Immature natural killer cell (primary cell): ENCODE results near the gene CAPRIN1. TPM values are rescaled to one million over a fixed set of nuclear protein-coding genes. Genes with fewer than 3 reads are reported as not detected.

Experiments used
- DNase-seq, 3 donors: peaks; one replicate each; pipeline ENCODE4 v3.0.0; 2022; ENCODE audit warnings: mixed read lengths in 1 of 3
- H3K27ac Mint-ChIP-seq, 6 donors: one replicate each; pipeline ENCODE4 v1.8.0; 2020; ENCODE audit warnings: mixed read lengths in 6 of 6, mild to moderate bottlenecking in 5 of 6, inconsistent platforms in 4 of 6, moderate library complexity in 3 of 6
- H3K27me3 Mint-ChIP-seq, 3 donors: one replicate each; pipeline ENCODE4 v1.8.0; 2020 to 2021; ENCODE audit warnings: low read depth in 3 of 3, mild to moderate bottlenecking in 3 of 3, mixed read lengths in 3 of 3, moderate library complexity in 3 of 3, inconsistent platforms in 1 of 3
- H3K36me3 Mint-ChIP-seq, 3 donors: one replicate each; pipeline ENCODE4 v1.8.0; 2020; ENCODE audit warnings: mixed read lengths in 3 of 3, inconsistent platforms in 2 of 3, mild to moderate bottlenecking in 2 of 3
- H3K4me1 Mint-ChIP-seq, 2 donors: one replicate each; pipeline ENCODE4 v1.8.0; 2020; ENCODE audit warnings: inconsistent platforms in 2 of 2, mild to moderate bottlenecking in 2 of 2, mixed read lengths in 2 of 2, moderate library complexity in 1 of 2
- H3K4me3 Mint-ChIP-seq, 5 donors: one replicate each; pipeline ENCODE4 v1.8.0; 2020; ENCODE audit warnings: mild to moderate bottlenecking in 5 of 5, mixed read lengths in 5 of 5, inconsistent platforms in 3 of 5, moderate library complexity in 3 of 5
- H3K9me3 Mint-ChIP-seq, 6 donors: one replicate each; pipeline ENCODE4 v1.8.0; 2020; ENCODE audit warnings: mild to moderate bottlenecking in 6 of 6, mixed read lengths in 6 of 6, inconsistent platforms in 4 of 6, moderate library complexity in 3 of 6
- polyA plus RNA-seq, 3 donors: library from polyadenylated mRNA; unstranded; fragments of 300-500 nt; fragmentation: Illumina TruSeq; gene quantifications; one replicate each; pipeline ENCODE4 v1.2.3, GENCODE V29; 2021

Gene CAPRIN1
- polyA plus RNA-seq, 3 donors from 2014 or later = 27.8 to 71.2 (median 43.3) TPM

- Mint-ChIP-seq H3K4me1 (no peaks in the 10 kb centered on the region), H3K36me3 (peaks cover 25 to 65% (median 35%) of the 10 kb centered on the region in 3 donors), H3K27me3 (no peaks in the 10 kb centered on the region), H3K9me3 (no peaks in the 10 kb centered on the region), H3K27ac (no peak overlapping the region), H3K4me3 (no peak overlapping the region)
- no peak for DNase-seq
Measured at GRCh38 chr11:34145847-34146381, 94.4 kb downstream of the CAPRIN1 start.

GRCh38 chr11:34146411-34146810, 94.9 kb downstream of the CAPRIN1 start:
- Mint-ChIP-seq H3K4me1 (no peaks in the 10 kb centered on the region), H3K4me3 (no peak overlapping the region), H3K27ac (no peak overlapping the region), H3K27me3 (no peaks in the 10 kb centered on the region), H3K36me3 (peaks cover 22 to 60% (median 33%) of the 10 kb centered on the region in 3 donors), H3K9me3 (no peaks in the 10 kb centered on the region)
- DNase-seq = no peak

- Mint-ChIP-seq H3K27ac (peak overlapping the region in 1 of 6 donors; percentile 45), H3K4me3 (no peak overlapping the region), H3K9me3 (no peaks in the 10 kb centered on the region), H3K36me3 (peaks cover 18 to 55% (median 28%) of the 10 kb centered on the region in 3 donors), H3K27me3 (no peaks in the 10 kb centered on the region), H3K4me1 (no peaks in the 10 kb centered on the region)
- no peak for DNase-seq
Measured at GRCh38 chr11:34146866-34147265, 95.3 kb downstream of the CAPRIN1 start.

DNA sequence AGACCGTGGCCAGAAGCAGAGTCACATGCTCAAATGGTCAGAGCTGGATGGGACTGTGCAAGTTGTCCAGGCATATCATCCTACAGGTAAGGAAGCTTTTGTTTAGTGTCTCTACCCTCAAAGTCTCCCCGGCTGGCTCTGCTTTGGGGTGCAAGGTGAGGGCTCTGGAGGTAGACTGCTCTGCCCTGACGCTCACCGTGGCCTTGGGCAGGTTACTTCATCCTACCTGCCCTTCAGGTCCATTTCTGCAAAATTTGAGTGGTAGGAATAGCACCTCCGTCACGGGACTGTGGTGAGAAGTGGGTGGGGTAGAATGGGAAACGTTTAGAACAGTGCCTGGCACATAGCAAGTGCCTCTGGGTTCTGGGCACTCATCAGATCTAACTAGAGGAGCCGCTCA, 96.0 kb downstream of the CAPRIN1 start:
- H3K4me3 Mint-ChIP-seq = no peak overlapping the region
- no peaks in the 10 kb centered on the region for H3K9me3 Mint-ChIP-seq
- no peaks in the 10 kb centered on the region for H3K27me3 Mint-ChIP-seq
- peaks cover 16 to 48% (median 26%) of the 10 kb centered on the region in 3 donors for H3K36me3 Mint-ChIP-seq
- H3K4me1 Mint-ChIP-seq = no peaks in the 10 kb centered on the region
- no peak overlapping the region for H3K27ac Mint-ChIP-seq
- DNase-seq = no peak

- H3K4me1 Mint-ChIP-seq = peaks cover 0 to 4% of the 10 kb centered on the region in 2 donors
- H3K27ac Mint-ChIP-seq = no peak overlapping the region
- H3K9me3 Mint-ChIP-seq = no peaks in the 10 kb centered on the region
- H3K27me3 Mint-ChIP-seq = no peaks in the 10 kb centered on the region
- no peak for DNase-seq
- H3K36me3 Mint-ChIP-seq = peaks cover 16 to 38% (median 21%) of the 10 kb centered on the region in 3 donors
- no peak overlapping the region for H3K4me3 Mint-ChIP-seq
Measured at GRCh38 chr11:34148504-34149165, 97.1 kb downstream of the CAPRIN1 start.

GRCh38 chr11:34149274-34149673, 97.7 kb downstream of the CAPRIN1 start:
- H3K27ac Mint-ChIP-seq = no peak overlapping the region
- H3K9me3 Mint-ChIP-seq = no peaks in the 10 kb centered on the region
- no peak for DNase-seq
- peaks cover 0 to 5% of the 10 kb centered on the region in 2 donors for H3K4me1 Mint-ChIP-seq
- no peaks in the 10 kb centered on the region for H3K27me3 Mint-ChIP-seq
- H3K36me3 Mint-ChIP-seq = peaks cover 16 to 38% (median 21%) of the 10 kb centered on the region in 3 donors
- no peak overlapping the region for H3K4me3 Mint-ChIP-seq

- Mint-ChIP-seq H3K27me3 (no peaks in the 10 kb centered on the region), H3K4me1 (peaks cover 0 to 5% of the 10 kb centered on the region in 2 donors), H3K9me3 (no peaks in the 10 kb centered on the region), H3K4me3 (no peak overlapping the region), H3K27ac (no peak overlapping the region), H3K36me3 (peaks cover 13 to 35% (median 21%) of the 10 kb centered on the region in 3 donors)
- DNase-seq = no peak
Measured at GRCh38 chr11:34149786-34150185, 98.3 kb downstream of the CAPRIN1 start.

GRCh38 chr11:34150494-34151151, 99.1 kb downstream of the CAPRIN1 start:
- DNase-seq = no peak
- Mint-ChIP-seq H3K9me3 (no peaks in the 10 kb centered on the region), H3K4me3 (no peak overlapping the region), H3K27ac (no peak overlapping the region), H3K4me1 (peaks cover 0 to 5% of the 10 kb centered on the region in 2 donors), H3K27me3 (no peaks in the 10 kb centered on the region), H3K36me3 (peaks cover 8 to 28% (median 17%) of the 10 kb centered on the region in 3 donors)

Other genes with a start within 250 kb of the CAPRIN1 start
- 1 to 10 TPM in 2 of 3 donors, under 1 TPM in 1; 0.31 to 2.8 (median 1.9) TPM for gene LMO2, start 159.7 kb upstream of the CAPRIN1 start, polyA plus RNA-seq
- 10 to 100 TPM in 2 of 3 donors, 1 to 10 TPM in 1; 7.7 to 31.8 (median 16.8) TPM for gene NAT10, start 53.9 kb downstream of the CAPRIN1 start, polyA plus RNA-seq